Measurements from ENCODE around the gene SETD5.

The SETD5 gene

GRCh38 chr3:9397332-9397905, at the start of gene SETD5:
Gene SETD5 (plus strand): TSS chr3:9397615. CDS start chr3:9428939, 31,324 bp downstream.
- DNase-seq, result peak; percentile 93

GRCh38 chr3:9347887-9348286, 49.5 kb upstream of the SETD5 start:
- DNase-seq, result no peak

DNA sequence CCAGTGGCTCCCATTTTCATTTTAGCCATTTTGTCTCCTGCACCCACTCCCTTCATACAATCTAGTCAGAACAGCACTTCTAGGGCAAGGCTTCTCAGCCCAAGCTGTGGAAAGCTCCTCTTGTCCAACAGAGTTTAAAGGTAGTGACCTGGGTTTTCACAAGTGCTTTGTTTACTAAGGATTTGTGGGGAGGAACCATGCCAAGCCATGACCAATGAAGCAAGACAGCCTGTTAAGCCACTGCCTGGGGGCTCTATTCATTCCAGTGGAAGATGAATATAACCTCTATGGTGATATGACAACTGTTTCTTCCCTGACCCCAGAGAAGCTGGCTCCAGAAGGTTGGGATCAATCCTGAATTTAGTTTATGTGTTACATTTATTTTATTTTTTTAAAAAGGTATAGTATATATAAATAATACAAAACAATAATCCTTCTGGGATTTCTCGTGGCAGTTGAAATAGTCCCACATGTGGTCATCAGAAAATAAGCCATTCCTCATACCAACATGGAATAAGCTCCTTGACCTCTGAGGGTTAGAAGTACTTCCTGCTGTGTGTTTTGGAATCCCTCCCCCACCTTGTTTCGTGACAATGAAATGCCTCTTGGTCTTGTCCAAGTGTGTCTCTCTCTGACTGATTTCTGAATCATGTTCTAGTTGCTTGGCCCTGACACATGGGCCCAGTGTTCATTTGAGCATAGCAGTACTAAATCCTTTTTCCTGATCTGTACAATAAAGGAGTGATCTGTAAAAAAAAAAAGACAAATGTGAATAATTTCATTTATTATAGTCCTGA, 47.9 kb upstream of the SETD5 start:
- no peak for DNase-seq

GRCh38 chr3:9351709-9352126, 45.7 kb upstream of the SETD5 start:
- no peak for DNase-seq

- peak; percentile 35 for DNase-seq
Measured at GRCh38 chr3:9352917-9353752, 44.3 kb upstream of the SETD5 start.

- DNase-seq, result no peak
Measured at GRCh38 chr3:9361691-9362388, 35.6 kb upstream of the SETD5 start.

DNA sequence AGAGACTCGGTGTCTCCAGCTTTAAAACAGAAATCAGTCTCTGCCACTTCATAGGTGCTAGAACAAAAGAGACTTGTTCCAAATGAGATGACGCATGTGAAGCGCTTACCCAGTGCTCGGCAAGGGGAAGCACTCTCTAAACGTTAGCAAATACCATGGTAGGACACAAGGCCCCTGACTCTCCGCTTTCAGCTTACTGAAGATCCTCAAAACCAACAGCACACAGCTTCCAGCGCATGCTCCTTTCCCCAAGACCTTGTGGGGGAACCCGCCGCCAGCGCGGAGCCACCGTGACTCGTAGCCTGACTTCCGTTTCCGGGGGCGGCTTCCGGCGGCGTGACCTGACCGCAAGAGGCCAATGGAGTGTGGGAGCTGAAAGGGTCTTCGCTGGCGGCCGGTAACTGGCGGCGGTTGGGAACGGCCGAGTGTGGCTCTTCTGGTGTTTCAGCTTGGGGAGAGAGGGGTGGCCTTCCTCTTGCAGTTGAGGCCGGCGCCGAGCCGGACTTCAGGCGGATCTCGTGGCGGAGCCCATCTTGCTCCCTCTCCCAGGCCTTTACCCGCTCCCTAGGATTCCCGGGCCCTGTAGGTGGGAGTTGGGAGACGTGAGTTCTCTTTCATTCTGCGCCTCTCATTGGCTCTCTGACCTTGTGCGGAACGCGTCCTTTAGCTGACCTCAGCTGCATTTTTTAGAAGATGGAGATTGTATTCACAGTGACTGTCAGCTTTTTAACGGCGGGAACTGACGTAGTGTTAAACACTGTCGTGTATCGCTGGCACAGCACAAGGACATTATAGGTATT, 34.5 kb upstream of the SETD5 start, which contains the start of gene THUMPD3:
THUMPD3 (plus strand) TSS at position 324 of the 800 bp plus-strand sequence. CDS start 2,015 bp downstream, outside the sequence.
- peak; percentile 84 for DNase-seq

- no peak for DNase-seq
Measured at GRCh38 chr3:9369508-9369907, 27.9 kb upstream of the SETD5 start.

DNA sequence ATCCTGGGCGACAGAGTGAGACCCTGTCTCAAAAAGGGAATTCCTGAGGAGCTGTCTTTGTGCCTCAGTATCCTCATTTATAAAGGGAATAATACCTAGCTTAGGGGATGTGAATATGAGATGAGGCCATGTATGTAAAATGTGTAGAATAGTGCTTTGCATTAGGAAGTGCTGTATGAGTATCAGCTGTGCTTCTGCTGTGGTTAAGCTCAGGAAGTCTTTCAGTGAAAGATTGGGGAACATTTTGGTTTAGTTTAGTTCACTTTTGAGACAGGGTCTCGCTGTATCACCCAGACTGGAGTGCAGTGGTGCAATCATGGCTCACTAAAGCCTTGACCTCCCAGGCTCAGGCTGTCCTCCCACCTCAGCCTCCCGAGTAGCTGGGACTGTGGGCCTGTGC, 23.9 kb upstream of the SETD5 start:
- DNase-seq, result no peak

- no peak for DNase-seq
Measured at GRCh38 chr3:9377981-9378380, 19.4 kb upstream of the SETD5 start.

GRCh38 chr3:9379327-9379726, 18.1 kb upstream of the SETD5 start:
- DNase-seq, result no peak

GRCh38 chr3:9380014-9380413, 17.4 kb upstream of the SETD5 start:
- DNase-seq, result no peak

GRCh38 chr3:9384141-9384828, 13.1 kb upstream of the SETD5 start:
- DNase-seq, result no peak

GRCh38 chr3:9385187-9386077, 12.0 kb upstream of the SETD5 start:
- DNase-seq, result no peak

GRCh38 chr3:9386078-9386459, 11.3 kb upstream of the SETD5 start:
- DNase-seq, result no peak

DNA sequence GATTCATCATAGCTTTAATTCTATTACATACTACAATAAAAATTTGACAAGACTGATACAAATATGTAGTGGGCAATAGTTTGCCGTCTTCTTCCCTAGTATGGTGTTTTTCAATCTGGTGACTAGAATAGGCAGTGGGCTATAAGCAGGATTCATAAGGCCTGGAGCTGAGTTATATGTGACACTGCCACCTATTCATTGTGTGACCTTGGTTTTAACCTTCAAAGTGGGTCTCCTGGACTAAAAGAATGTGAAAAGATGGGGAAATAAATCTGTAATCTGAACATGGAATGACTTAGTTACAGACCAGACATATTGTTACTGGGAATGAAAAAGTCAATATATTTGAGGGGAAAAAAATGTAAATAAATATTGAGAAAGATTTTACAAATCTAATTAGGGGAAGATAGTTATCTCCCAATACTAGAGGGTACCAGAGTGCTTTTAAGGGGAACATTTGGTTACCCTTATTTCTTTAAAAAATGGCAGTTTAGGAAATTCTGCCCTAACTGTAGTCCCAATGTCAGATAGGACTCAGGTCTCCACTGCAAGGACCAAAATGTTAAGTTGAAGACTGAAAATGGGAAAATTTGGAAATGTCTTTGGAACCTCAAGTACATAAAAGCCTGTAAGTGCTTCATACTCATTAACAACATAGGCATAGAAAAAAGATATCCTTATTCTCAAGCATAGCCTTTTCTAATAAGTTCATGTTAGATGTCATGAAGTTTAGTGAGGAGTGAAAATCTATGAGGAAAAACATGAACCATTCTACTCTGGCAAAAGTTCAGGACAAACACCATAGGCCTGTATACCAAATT, 10.7 kb upstream of the SETD5 start:
- no peak for DNase-seq

DNA sequence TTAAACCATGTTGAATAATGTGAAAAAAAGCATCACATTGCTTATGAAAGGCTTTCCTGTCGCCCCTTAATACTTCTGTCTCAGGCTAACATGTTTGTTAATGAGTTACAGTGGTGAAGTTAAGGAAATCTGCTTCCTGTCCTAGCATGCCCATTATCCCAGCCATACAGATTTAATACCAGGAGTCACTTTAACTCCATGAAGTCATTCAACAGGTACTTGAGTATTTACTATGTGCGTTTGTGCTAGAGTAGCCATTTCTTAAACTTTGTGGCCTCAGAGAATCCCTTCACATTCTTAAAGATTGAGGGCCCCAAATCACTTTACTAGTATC, 10.1 kb upstream of the SETD5 start:
- DNase-seq, result no peak

DNA sequence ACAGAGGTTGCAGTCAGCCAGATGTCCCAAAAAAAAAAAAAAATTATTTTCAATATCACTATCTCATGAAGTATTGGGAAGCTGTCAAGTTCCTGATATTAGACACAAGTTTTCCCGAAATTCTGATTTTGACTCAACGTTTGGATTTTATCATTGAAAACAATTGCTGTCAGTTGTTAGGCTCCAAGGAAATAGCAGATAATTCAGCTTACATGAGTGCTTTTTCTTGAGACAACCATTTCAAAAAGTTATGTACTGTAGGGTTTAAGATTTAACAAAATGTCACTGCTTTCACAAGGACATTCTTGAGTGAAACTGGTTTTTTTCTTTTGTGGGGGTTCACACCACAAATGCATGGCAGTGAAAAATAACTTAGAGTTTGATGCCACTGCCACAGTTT, 9.3 kb upstream of the SETD5 start:
- DNase-seq, result no peak

DNA sequence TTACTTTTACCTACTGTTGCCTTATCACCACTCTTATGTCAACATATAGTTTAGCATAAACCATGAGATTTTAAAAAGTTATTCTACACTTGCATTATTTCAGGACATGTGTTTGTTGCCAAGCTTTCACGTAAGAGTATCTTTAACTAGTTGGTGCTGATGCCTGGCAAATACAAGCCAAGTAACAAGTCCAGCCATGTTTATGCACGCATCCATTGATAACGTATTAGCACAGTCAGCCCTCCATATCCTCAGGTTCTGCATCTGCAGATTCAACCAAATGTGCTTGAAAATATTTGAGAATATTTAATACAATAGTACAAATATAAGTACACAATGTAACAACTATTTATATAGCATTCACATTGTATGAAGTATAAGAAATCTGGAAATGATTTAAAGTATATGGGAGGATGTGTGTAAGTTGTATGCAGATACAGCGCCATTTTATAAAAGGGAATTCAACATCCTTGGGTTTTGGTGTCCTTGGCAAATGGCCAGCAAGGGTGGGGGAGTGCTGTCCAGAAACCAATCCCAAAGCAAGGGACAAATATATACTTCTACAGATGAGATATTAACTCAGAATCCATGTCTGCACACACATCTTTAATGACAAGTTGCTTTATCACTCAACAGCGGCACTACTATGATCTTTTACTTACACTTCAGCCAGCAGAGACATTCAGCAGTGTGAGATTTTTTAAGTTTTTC, 8.7 kb upstream of the SETD5 start:
- DNase-seq, result no peak
